ENCODE measurements around the gene GOLM1. TPM values are rescaled to one million over a fixed set of nuclear protein-coding genes. Genes with fewer than 3 reads are reported as not detected.
A peak's percentile ranks its signal among the peaks of the same experiment; 100 is the strongest.

Gene GOLM1
- total RNA-seq, 1 experiment from 2014 or later, result 44.4 TPM

DNA sequence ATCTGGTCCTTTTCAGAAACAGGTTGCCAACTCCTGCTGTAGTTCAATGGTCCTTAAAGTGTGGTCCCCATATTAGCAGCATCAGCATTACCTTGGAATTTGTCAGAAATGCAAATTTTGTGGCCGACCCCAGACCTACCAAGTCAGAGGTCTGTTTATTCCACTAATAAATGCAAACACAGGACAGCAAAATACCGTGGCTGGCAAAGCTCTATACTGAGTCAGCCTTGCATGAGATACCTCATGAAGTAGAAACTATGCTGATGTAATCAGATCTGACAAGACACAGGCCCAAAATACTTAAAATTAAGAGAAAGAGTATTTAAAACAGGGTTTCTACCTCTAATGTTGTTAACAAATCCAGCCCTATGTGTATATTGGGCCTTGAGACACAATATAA, 3.0 kb downstream of the GOLM1 start:
- DNase-seq (ENCODE audit: low read depth), result no peak

DNA sequence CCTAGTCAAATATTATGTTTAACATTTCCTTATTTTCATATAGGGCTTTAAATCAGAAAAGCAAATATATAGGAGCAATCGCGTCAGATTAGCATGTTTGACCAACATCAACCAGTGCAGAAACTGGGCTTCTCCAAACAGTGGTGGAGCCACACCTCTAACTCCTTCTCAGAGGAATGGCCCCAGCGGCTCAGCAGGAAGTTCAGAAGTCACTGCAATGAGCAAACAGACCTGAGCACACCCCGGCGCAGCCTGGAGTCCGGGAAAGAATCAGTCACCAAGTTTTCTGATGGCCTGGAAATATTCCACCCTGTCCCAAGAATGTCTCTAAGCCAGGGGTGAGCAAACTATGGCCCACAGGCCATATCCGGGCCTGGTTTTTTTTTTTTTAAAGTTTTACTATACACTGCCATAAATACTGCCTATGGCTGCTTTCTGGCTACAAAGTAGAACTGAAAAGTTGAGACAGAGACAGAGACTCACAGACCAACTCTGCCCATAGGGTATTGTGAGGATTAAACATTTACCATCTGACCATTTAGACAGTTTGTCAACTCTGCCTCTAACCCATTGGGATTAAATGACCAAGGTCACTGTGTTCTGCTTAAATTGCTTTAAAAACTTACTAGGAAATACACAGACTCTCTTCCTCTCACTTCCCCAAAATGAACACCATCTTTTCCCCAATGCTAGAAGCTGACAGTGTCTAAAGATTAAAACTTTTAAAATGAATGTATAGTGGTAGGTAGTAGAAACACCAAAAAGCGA, 5.4 kb downstream of the GOLM1 start:
- in situ Hi-C loops (cut with HindIII; ENCODE audit: low pct_unique_long_range_greater_than_20kb, low sequenced_read_pairs), result no loop called here
- DNase-seq (ENCODE audit: low read depth), result peak; percentile 41

More for the DNA sequence above, 3.0 kb downstream of the GOLM1 start:
- in situ Hi-C loops (cut with HindIII; ENCODE audit: low pct_unique_long_range_greater_than_20kb, low sequenced_read_pairs), result no loop called here

DNA sequence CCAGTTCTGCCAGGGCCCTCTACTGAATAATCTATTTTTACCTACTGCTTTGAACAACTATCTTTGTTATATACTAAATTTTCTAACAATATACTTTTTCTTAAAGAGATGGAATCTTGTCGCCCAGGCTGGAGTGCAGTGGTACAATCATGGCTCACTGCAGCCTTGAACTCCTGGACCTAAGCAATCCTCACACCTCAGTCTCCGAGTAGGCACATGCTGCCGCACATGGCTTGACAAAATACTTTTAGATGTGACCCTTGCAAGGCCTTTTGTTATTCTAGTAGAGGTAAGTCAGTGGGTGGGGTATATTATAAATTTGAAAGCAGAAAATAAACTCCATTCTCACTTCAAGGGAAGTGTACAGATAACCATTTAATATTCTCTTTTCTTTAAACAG, 7.9 kb downstream of the GOLM1 start:
- in situ Hi-C loops (cut with HindIII; ENCODE audit: low pct_unique_long_range_greater_than_20kb, low sequenced_read_pairs), result no loop called here
- DNase-seq (ENCODE audit: low read depth), result no peak

DNA sequence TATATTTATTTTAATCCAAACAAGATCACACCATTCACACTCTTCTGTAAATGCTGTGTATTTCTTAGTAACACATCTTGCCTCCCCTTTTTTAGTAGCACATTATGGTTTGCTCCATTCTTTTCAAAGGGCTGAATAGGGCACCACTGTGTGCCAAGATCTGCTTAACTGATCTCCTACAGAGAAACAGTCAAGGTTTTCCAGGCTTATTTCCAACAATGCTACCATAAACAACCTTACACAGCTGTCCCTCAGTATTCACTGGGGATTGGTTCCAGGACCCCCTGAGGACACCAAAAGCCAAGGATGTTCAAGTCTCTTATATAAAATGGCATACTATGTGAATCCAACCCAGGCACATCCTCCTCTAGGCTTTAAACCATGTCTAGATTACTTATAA, 16.5 kb downstream of the GOLM1 start:
- DNase-seq (ENCODE audit: low read depth), result no peak
- in situ Hi-C loops (cut with HindIII; ENCODE audit: low pct_unique_long_range_greater_than_20kb, low sequenced_read_pairs), result no loop called here

DNA sequence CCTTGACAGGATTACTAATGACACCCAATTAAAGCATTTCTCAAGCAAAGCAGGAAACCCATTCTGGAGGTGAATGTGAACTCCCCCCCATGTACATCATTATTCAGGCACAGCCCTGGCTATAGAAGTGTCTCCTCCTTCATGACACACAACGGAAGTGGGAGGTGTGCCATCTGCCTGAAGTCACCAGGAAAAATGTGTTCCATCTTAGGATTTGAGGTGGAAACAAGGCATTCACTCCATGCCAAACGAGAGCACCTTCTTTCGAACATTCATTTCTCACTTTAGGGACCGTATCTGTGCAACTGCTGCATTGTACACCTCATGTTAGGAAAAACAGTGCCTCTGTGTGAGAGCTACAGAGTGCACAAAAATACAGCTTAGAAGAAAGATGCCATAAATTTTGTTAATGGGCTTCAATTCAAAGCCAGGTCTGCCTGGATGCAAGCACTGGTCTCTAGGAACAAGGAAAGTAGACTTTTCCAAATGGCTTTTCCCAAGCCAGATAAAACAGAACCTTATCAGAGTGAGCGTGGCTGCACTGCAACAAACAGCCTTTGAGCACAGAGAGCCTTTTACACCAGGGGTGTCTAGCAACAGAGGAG, 19.4 kb downstream of the GOLM1 start:
- DNase-seq (ENCODE audit: low read depth), result no peak
- in situ Hi-C loops (cut with HindIII; ENCODE audit: low pct_unique_long_range_greater_than_20kb, low sequenced_read_pairs), result no loop called here

DNA sequence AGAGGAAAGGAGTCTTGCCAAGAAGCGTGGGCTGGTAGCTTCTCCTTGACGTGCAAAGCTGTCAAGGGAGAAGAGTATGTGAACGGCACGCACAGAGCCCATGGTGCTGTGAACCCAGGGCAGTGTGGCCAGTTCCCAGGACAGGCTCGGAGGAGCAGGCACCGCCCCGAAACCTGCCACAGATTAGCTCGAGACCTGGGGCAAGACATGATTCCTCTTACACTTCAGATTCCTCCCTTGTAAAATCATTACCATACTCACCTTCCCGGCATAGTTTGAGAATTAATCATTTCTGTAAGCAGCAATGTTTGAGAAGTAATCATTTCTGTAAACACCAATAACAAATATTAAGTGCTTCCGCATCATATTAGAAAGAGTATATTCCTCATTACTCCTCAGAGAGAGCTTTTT, 19.9 kb downstream of the GOLM1 start:
- no peak for DNase-seq (ENCODE audit: low read depth)
- in situ Hi-C loops (cut with HindIII; ENCODE audit: low pct_unique_long_range_greater_than_20kb, low sequenced_read_pairs), result no loop called here

DNA sequence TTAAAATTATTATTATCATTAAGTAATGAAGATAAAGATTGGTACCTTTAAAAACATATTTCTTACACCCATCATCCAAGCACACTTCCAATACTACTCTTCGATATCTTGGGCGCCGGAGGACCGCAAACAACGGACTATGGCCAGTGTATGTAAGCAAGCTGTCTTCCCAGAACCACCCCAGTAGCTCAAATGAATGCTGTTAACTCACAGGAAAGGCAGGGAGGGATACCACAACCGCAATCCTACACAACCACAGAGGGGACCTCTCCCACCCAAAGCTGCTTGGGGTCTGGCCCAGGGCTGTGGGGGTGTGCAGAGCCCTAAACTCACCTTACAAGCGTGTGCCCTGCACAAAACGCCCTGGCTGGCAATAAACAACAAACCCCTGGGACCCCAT, 20.6 kb downstream of the GOLM1 start:
- in situ Hi-C loops (cut with HindIII; ENCODE audit: low pct_unique_long_range_greater_than_20kb, low sequenced_read_pairs), result no loop called here
- DNase-seq (ENCODE audit: low read depth), result no peak

DNA sequence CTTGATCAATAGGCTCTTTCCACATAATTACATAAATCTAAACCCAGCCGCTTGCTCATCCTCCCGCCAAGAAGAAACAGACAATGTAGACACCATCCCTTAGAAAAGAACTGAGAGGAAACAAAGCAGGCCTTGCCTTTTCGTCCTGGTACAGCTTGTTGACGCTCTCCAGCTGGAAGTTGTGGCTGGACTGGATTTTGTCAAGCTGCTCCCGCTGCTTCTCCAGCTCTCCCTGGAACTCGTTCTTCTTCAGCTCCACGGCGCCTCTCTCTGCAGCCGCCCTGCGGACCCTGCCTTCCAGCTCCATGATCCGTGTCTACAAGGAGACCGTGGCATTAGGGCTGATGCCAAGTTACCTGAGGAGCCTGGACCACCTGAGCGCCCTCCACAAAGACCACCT, 22.1 kb downstream of the GOLM1 start:
- DNase-seq (ENCODE audit: low read depth), result no peak
- in situ Hi-C loops (cut with HindIII; ENCODE audit: low pct_unique_long_range_greater_than_20kb, low sequenced_read_pairs), result no loop called here

DNA sequence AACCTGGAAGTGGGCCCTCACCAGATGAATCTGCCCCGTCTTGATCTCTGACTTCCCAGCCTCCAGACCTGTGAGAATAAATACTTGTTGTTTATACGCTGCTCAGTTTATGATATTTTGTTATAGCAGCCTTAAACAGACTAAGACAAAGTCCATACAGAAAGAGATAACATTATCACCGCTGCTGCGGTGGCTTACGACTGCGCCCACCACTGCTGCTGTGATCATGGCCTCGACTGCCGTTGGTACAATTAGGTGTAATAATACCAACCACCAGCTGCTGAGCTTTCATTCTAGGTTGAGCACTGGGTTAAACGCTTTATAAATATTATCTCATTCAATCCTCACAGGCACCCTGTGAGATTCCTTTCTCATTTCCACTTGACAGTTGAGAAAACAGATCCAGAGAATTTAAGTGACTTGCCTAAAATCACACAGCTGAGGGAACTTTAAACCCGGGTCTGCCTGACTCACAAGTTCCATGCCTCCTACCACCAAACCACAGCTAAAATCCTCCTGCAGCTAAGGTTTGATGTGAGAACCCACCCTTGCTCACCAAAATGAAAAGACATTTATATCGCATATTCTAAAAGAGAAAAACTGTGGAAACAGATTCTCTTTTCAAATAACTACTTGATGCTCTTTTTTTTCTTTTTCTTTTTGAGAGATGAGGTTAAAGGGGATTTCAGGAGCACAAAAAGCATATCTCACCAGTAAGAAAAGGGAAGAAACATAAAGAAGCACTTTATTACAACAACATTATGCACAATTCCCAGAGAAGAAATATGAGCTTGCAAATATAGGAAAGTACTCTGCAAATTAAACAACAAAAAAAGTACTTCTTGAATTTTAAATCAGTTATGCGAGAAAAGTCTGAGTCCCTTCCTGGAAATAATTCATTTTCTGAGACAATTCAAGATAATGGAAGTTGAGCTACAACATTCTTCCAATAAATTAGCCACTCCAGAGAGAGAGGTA, 23.9 kb downstream of the GOLM1 start:
- DNase-seq (ENCODE audit: low read depth), result no peak
- in situ Hi-C loops (cut with HindIII; ENCODE audit: low pct_unique_long_range_greater_than_20kb, low sequenced_read_pairs), result no loop called here

DNA sequence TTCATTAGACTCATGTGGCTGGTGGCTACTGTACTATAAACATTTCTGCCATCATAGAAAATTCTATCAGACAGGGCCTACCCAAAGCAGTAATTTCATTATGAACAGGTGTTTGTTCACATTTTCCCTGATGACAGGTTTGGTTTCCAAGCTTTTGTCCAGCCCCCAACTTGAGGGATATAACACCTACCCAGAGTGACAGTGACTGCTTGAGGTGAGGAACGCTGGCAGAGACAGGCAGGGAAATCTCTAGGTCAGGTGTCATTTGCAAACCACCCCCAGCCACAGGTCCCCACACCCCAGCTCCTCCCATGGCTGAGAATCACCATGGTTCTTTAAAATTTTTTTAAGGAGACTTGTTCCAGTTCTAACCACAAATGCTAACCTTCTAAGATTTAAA, 25.5 kb downstream of the GOLM1 start:
- in situ Hi-C loops (cut with HindIII; ENCODE audit: low pct_unique_long_range_greater_than_20kb, low sequenced_read_pairs), result no loop called here
- no peak for DNase-seq (ENCODE audit: low read depth)

DNA sequence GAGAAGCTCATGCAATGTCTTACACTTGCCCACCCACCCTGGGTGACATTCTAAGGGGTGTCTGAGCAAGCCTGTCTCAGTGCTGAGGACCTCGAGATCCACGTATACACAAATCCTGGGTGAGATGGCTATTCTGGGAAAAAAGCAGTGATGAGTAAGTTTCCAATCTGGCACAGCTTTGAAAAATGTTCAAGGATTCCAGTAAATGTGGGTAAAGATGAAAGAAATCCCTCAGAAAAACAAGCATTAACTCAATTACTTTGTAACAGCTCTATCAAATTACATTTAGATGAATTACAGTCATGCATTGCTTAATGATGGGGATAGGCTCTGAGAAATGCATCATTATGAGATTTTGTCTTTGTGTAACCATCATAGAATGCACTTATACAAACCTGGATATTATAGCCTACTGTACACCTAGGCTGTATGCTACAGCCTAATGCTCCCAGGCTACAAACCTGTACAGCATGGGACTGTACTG, 26.9 kb downstream of the GOLM1 start:
- DNase-seq (ENCODE audit: low read depth), result no peak
- in situ Hi-C loops (cut with HindIII; ENCODE audit: low pct_unique_long_range_greater_than_20kb, low sequenced_read_pairs), result no loop called here

DNA sequence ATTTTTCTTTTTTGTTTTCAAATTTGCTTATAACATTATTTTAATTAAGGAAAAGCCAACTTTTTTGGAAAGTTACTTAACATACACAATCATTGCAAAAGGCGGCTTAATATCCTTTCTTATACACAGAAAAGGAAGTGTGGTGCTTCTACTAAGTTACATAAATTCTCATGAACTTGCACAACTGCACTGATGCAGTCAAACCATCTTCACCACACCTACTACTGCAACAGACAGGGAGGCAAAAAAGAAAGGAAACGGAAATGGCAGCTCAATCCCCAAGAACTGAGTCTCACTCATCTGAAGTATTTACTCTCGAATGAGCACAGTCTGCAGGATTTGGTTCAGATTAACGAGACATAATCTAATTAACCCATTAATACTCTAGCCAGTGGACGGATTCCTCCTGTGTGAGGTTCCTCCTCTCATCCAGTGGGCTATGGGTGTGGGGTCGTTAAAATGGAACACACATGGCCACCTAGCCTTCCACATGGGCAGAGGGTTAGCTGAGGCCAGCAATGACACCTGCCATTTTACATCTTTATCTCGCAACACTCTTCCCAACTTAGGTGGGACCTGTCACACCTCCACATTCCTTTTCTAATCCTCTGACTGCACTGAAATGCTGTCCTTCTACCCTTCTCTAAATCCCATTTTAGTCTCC, 30.0 kb downstream of the GOLM1 start:
- in situ Hi-C loops (cut with HindIII; ENCODE audit: low pct_unique_long_range_greater_than_20kb, low sequenced_read_pairs), result no loop called here
- no peak for DNase-seq (ENCODE audit: low read depth)

DNA sequence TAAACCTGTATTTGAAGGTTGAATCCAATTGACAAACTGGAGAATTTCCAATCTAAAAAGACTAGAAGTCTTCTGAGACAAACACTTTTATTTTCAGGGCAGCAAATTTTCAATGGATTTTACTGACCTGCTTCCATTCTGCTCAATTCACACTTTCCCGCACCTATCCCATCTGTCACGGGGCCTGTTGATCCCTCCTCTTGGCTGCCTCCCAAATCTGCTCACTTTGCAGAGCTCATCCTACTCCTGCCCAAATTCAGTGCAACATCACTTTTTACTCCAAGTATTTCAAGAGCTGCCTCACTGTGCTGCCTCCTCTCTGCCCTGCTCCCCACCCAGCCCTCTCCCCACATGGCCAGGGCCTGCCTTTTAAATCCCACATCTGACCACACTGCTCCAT, 35.1 kb downstream of the GOLM1 start:
- in situ Hi-C loops (cut with HindIII; ENCODE audit: low pct_unique_long_range_greater_than_20kb, low sequenced_read_pairs), result no loop called here
- DNase-seq (ENCODE audit: low read depth), result no peak

DNA sequence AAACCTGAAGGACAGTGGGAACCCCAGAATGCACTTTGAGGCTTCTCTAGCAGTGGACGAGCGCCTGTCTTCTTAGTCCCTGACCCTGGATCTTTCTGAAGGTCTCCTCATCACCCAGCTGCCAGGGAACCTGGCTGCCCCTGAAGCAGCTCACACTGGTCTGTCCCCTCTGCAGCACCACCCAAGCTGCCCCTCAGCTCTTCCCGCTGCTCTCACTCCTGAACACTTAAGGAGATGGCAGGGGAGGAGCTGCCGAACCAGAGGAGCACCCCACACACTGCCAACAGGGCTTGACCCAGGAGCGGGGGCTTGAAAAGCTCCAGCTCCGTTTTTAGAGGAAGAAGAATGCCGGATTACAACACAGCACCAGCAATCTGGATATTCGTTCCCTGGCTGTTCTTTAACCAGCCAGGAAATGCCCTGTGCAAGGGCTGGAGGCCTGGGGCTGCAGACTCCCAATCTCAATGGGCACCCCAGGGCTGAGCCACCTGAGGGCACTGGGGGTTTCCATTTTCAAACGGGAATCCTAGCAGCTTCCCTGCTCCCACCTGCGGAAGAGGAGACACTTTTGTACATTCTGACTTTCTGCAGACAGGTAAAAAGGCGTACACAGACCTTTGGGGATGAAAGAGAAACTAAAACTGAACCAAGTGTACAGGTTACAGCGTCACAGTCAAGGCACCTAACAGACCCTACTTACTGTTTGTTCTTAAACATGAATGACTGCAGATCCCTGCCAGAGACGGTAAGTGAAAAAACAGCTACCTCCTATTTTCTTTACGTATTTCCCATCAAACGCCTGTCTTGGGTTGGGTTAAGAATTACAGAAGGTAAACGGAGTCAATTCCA, 36.3 kb downstream of the GOLM1 start:
- DNase-seq (ENCODE audit: low read depth), result no peak
- in situ Hi-C loops (cut with HindIII; ENCODE audit: low pct_unique_long_range_greater_than_20kb, low sequenced_read_pairs), result no loop called here

DNA sequence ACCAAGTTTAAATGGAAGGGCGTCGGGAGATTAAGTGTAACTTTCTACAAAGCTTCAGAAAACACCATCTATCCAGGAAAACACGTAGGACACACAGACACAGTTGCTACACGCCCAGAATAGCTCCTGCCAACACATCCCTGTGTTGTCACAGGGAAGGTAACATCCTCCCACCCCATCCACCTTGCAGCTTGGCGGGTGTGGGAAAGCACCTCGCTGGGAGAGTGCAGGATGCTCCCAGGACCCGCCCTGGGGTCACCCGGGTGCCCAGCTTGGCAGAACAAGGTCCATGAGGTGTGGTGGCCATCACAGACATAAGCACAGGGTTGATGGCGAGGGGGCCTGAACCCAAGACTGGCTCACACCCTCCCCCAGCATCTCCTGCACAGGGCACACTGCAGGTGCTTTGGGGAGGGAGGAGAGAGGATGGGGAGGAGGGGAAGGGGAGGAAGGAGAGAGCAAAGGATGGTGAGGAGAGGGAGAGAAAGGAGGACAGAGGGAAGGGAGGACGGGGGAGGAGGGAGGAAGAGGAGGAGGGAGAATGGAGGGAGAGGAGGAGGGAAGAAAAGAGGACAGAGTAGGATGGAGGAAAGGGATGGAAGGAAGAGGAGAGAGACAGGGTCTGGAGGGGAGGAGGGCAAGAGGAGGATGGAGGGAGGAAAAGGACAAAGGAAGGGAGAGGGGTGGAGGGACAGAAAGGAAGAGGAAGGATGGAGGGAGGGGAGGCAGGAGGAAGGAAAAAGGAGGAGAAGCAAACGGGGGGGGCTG, 37.2 kb downstream of the GOLM1 start:
- in situ Hi-C loops (cut with HindIII; ENCODE audit: low pct_unique_long_range_greater_than_20kb, low sequenced_read_pairs), result no loop called here
- DNase-seq (ENCODE audit: low read depth), result no peak

DNA sequence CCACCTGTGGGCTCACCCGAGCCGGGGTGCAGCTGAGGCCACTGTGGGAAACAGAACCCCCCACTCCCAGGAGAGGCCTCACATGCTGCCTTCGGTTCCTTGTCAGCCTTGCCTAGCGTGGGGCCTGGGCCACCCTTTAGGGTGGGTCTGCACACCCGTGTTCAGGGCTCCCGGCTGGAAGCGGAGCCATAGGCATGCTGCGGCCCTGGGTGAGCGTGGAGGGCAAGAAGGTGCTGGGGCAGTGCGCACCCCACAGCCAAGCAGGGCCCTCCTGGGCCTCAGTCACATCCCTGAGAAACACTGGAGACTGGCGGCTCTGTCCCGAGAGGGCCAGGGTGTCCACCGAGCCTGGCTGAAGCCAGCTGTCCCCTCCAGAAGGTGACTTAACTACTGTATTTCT, 41.9 kb downstream of the GOLM1 start:
- no peak for DNase-seq (ENCODE audit: low read depth)
- in situ Hi-C loops (cut with HindIII; ENCODE audit: low pct_unique_long_range_greater_than_20kb, low sequenced_read_pairs), result no loop called here

DNA sequence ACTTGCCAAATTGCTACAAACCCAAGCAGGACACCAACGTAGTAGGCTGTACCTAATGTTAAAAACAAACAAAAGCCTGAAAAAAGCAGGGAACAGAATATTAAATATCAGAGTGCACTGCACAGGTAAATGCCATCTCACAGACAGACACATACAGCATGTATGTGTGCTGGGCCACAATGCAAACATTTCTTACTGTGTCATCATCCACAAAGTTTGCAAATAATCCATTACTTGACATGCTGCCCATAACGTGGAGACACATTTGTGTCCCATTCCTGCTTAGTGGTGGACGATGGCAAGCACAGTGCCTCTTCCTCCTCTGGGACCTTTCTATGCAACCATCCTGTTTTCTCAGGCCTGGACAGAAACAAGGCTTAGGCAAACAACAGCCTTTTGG, 44.7 kb downstream of the GOLM1 start:
- in situ Hi-C loops (cut with HindIII; ENCODE audit: low pct_unique_long_range_greater_than_20kb, low sequenced_read_pairs), result no loop called here
- no peak for DNase-seq (ENCODE audit: low read depth)
